GM23338 (cell line): ENCODE measurements around the gene ASTN1. TPM values are rescaled to one million over a fixed set of nuclear protein-coding genes. Genes with fewer than 3 reads are reported as not detected.

Experiments
- ATAC-seq: fragments of 200-7000 bp; cut with Tn5 transposase; 3 replicates; pipeline ENCODE4 v1.9.1; 2020
- DNase-seq: peaks from one replicate; pipeline ENCODE4 v3.0.0-alpha.2; 2015; ENCODE audit warnings: low spot score
- H2AFZ ChIP-seq: fragments of 200-600 bp; sonication (generic); 2 replicates; pipeline ENCODE4 v1.8.0; 2016; ENCODE audit warnings: antibody characterized with exemption, mild to moderate bottlenecking, moderate library complexity
- H3F3A ChIP-seq: fragments of 200-600 bp; sonication (generic); replicated peaks from 2 replicates; pipeline ENCODE4 v1.8.0; 2017; ENCODE audit warnings: antibody characterized with exemption, mixed run types, low read depth
- H3K27ac ChIP-seq: fragments of 200-600 bp; sonication (generic); 2 replicates; pipeline ENCODE4 v1.6.1; 2016; ENCODE audit warnings: low read depth
- H3K27me3 ChIP-seq: fragments of 200-600 bp; sonication (generic); 2 replicates; pipeline ENCODE4 v1.8.0; 2016; ENCODE audit warnings: mild to moderate bottlenecking, mixed run types, moderate library complexity; ENCODE audit not compliant: insufficient read depth
- H3K36me3 ChIP-seq: fragments of 200-600 bp; sonication (generic); 2 replicates; pipeline ENCODE4 v1.8.0; 2016; ENCODE audit warnings: mild to moderate bottlenecking; ENCODE audit not compliant: insufficient read depth
- H3K4me1 ChIP-seq: fragments of 200-600 bp; sonication (generic); 2 replicates; pipeline ENCODE4 v1.8.0; 2016; ENCODE audit warnings: mild to moderate bottlenecking, moderate library complexity; ENCODE audit not compliant: insufficient read depth
- H3K4me2 ChIP-seq: fragments of 200-600 bp; sonication (generic); 2 replicates; pipeline ENCODE4 v1.7.1; 2017; ENCODE audit warnings: mixed run types
- H3K4me3 ChIP-seq: fragments of 200-600 bp; sonication (generic); 2 replicates; pipeline ENCODE4 v1.6.1; 2016; ENCODE audit warnings: mixed run types
- H3K79me2 ChIP-seq: fragments of 200-600 bp; sonication (generic); replicated peaks from 2 replicates; pipeline ENCODE4 v1.8.0; 2017; ENCODE audit warnings: mild to moderate bottlenecking; ENCODE audit not compliant: insufficient read depth
- H3K9me2 ChIP-seq: fragments of 200-600 bp; sonication (generic); 2 replicates; pipeline ENCODE4 v1.8.0; 2017; ENCODE audit not compliant: insufficient read depth
- H4K20me1 ChIP-seq: fragments of 200-600 bp; sonication (generic); replicated peaks from 2 replicates; pipeline ENCODE4 v1.8.0; 2017; ENCODE audit warnings: mild to moderate bottlenecking; ENCODE audit not compliant: insufficient read depth
- H3K27ac Mint-ChIP-seq: 2 replicates; pipeline ENCODE4 v1.8.0; 2020; ENCODE audit warnings: inconsistent platforms, mild to moderate bottlenecking, moderate library complexity, mixed read lengths
- H3K27me3 Mint-ChIP-seq: 3 replicates; pipeline ENCODE4 v1.8.0; 2022; ENCODE audit warnings: low read depth, mild to moderate bottlenecking, moderate library complexity, mixed read lengths, inconsistent platforms; ENCODE audit not compliant: insufficient read depth, poor library complexity
- H3K36me3 Mint-ChIP-seq: 3 replicates; pipeline ENCODE4 v1.8.0; 2021; ENCODE audit warnings: low read depth, mild to moderate bottlenecking, inconsistent platforms, moderate library complexity, mixed read lengths
- H3K4me1 Mint-ChIP-seq: 3 replicates; pipeline ENCODE4 v1.8.0; 2020; ENCODE audit warnings: mild to moderate bottlenecking, inconsistent platforms, mixed read lengths
- H3K4me3 Mint-ChIP-seq: 3 replicates; pipeline ENCODE4 v1.8.0; 2021; ENCODE audit warnings: moderate library complexity, mild to moderate bottlenecking, inconsistent platforms, mixed read lengths
- H3K9me3 Mint-ChIP-seq: 3 replicates; pipeline ENCODE4 v1.8.0; 2020; ENCODE audit warnings: moderate library complexity, mild to moderate bottlenecking, inconsistent platforms, mixed read lengths
- ETS1 ChIP-seq: IDR thresholded peaks from 2 replicates; pipeline ENCODE4 v1.6.1; 2016; ENCODE audit warnings: antibody characterized with exemption
- EZH2 ChIP-seq: fragments of 200-600 bp; sonication (generic); IDR thresholded peaks from one replicate; pipeline ENCODE4 v1.8.0; 2017; ENCODE audit warnings: antibody characterized with exemption, mild to moderate bottlenecking, low read depth; ENCODE audit not compliant: unreplicated experiment
- EZH2phosphoT487 ChIP-seq: fragments of 200-600 bp; sonication (generic); IDR thresholded peaks from one replicate; pipeline ENCODE4 v1.8.1; 2018; ENCODE audit warnings: antibody characterized with exemption; ENCODE audit not compliant: unreplicated experiment
- JUNB ChIP-seq: IDR thresholded peaks from one replicate; pipeline ENCODE4 v1.6.1; 2016; ENCODE audit warnings: antibody characterized with exemption; ENCODE audit not compliant: unreplicated experiment
- NANOG ChIP-seq: IDR thresholded peaks from 2 replicates; pipeline ENCODE4 v1.6.1; 2016; ENCODE audit warnings: antibody characterized with exemption, borderline replicate concordance
- REST ChIP-seq: IDR thresholded peaks from one replicate; pipeline ENCODE4 v1.6.1; 2018; ENCODE audit warnings: antibody characterized with exemption; ENCODE audit not compliant: unreplicated experiment
- STAT1 ChIP-seq: IDR thresholded peaks from one replicate; pipeline ENCODE4 v1.6.1; 2016; ENCODE audit warnings: antibody characterized with exemption; ENCODE audit not compliant: unreplicated experiment
- ZNF114 ChIP-seq: fragments of 250-450 bp; sonication (Bioruptor Pico); IDR thresholded peaks from 2 replicates; pipeline ENCODE4 v1.5.0; 2020; ENCODE audit warnings: mild to moderate bottlenecking, moderate library complexity
- polyA plus RNA-seq: library from polyadenylated mRNA; unstranded; fragments of >200 nt; fragmentation: Nextera tagmentation; extraction: Ambion mirVana; gene quantifications from 2 replicates; pipeline ENCODE4 v1.2.1, GENCODE V29; 2016
- total RNA-seq: library from RNA; depleted of rRNA; stranded (reverse); fragments of >200 nt; shearing (Covaris generic); gene quantifications from 2 replicates; pipeline ENCODE4 v1.2.3, GENCODE V29; 2014
- TF ChIP-seq, protein P1 (sequence below): fragments of 250-450 bp; sonication (Bioruptor Pico); IDR thresholded peaks from 2 replicates; pipeline ENCODE4 v1.5.0; 2020; ENCODE audit warnings: mild to moderate bottlenecking, moderate library complexity

Gene ASTN1
- total and polyA plus RNA-seq, 2 experiments from 2014 or later = 2.0 to 5.2 TPM

- TF ChIP-seq REST = no peak
- TF ChIP-seq EZH2phosphoT487 = no peak
- no peak for TF ChIP-seq NANOG
- TF ChIP-seq ETS1 = no peak
- no peak for TF ChIP-seq JUNB
These were observed 16.7 kb upstream of the ASTN1 start (continued) for GRCh38 chr1:177181280-177181630.

GRCh38 chr1:177174921-177175634, 10.6 kb upstream of the ASTN1 start:
- H3K4me3 ChIP-seq = no peak overlapping the region
- peaks cover 7% of the 10 kb centered on the region for H3K27me3 Mint-ChIP-seq
- H3K79me2 ChIP-seq = no peaks in the 10 kb centered on the region
- no peaks in the 10 kb centered on the region for H3K36me3 Mint-ChIP-seq
- no peak overlapping the region for H3K4me2 ChIP-seq
- no peaks in the 10 kb centered on the region for H3K9me3 Mint-ChIP-seq
- DNase-seq (no peak), ATAC-seq (no peak)
- no peak overlapping the region for H3K4me3 Mint-ChIP-seq
- H3K4me1 ChIP-seq = peaks cover 9% of the 10 kb centered on the region
- no peak overlapping the region for H3K27ac ChIP-seq
- H3F3A ChIP-seq = no peaks in the 10 kb centered on the region
- peaks cover 81% of the 10 kb centered on the region for H3K27me3 ChIP-seq
- no peaks in the 10 kb centered on the region for H3K9me2 ChIP-seq
- H2AFZ ChIP-seq = no peak overlapping the region
- no peaks in the 10 kb centered on the region for H3K36me3 ChIP-seq
- peaks cover 5% of the 10 kb centered on the region; the same call in 1 of the 2 replicates for H4K20me1 ChIP-seq
- no peak overlapping the region for H3K27ac Mint-ChIP-seq
- peaks cover 8% of the 10 kb centered on the region for H3K4me1 Mint-ChIP-seq
- no peak for TF ChIP-seq NANOG
- no peak for TF ChIP-seq REST
- TF ChIP-seq STAT1 = no peak
- no peak for TF ChIP-seq ZNF114 (CRISPR knock-in tag)
- TF ChIP-seq, protein P1, sequence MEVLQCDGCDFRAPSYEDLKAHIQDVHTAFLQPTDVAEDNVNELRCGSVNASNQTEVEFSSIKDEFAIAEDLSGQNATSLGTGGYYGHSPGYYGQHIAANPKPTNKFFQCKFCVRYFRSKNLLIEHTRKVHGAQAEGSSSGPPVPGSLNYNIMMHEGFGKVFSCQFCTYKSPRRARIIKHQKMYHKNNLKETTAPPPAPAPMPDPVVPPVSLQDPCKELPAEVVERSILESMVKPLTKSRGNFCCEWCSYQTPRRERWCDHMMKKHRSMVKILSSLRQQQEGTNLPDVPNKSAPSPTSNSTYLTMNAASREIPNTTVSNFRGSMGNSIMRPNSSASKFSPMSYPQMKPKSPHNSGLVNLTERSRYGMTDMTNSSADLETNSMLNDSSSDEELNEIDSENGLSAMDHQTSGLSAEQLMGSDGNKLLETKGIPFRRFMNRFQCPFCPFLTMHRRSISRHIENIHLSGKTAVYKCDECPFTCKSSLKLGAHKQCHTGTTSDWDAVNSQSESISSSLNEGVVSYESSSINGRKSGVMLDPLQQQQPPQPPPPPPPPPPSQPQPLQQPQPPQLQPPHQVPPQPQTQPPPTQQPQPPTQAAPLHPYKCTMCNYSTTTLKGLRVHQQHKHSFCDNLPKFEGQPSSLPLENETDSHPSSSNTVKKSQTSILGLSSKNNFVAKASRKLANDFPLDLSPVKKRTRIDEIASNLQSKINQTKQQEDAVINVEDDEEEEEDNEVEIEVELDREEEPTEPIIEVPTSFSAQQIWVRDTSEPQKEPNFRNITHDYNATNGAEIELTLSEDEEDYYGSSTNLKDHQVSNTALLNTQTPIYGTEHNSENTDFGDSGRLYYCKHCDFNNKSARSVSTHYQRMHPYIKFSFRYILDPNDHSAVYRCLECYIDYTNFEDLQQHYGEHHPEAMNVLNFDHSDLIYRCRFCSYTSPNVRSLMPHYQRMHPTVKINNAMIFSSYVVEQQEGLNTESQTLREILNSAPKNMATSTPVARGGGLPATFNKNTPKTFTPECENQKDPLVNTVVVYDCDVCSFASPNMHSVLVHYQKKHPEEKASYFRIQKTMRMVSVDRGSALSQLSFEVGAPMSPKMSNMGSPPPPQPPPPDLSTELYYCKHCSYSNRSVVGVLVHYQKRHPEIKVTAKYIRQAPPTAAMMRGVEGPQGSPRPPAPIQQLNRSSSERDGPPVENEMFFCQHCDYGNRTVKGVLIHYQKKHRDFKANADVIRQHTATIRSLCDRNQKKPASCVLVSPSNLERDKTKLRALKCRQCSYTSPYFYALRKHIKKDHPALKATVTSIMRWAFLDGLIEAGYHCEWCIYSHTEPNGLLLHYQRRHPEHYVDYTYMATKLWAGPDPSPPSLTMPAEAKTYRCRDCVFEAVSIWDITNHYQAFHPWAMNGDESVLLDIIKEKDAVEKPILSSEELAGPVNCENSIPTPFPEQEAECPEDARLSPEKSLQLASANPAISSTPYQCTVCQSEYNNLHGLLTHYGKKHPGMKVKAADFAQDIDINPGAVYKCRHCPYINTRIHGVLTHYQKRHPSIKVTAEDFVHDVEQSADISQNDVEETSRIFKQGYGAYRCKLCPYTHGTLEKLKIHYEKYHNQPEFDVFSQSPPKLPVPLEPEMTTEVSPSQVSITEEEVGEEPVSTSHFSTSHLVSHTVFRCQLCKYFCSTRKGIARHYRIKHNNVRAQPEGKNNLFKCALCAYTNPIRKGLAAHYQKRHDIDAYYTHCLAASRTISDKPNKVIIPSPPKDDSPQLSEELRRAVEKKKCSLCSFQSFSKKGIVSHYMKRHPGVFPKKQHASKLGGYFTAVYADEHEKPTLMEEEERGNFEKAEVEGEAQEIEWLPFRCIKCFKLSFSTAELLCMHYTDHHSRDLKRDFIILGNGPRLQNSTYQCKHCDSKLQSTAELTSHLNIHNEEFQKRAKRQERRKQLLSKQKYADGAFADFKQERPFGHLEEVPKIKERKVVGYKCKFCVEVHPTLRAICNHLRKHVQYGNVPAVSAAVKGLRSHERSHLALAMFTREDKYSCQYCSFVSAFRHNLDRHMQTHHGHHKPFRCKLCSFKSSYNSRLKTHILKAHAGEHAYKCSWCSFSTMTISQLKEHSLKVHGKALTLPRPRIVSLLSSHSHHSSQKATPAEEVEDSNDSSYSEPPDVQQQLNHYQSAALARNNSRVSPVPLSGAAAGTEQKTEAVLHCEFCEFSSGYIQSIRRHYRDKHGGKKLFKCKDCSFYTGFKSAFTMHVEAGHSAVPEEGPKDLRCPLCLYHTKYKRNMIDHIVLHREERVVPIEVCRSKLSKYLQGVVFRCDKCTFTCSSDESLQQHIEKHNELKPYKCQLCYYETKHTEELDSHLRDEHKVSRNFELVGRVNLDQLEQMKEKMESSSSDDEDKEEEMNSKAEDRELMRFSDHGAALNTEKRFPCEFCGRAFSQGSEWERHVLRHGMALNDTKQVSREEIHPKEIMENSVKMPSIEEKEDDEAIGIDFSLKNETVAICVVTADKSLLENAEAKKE (CRISPR knock-in tag) = no peak
- TF ChIP-seq EZH2 = no peak
